T-helper 1 cell treated with Interleukin-12 subunit alpha and Interleukin-12 subunit beta and Interleukin-4 antibody, amounts not matched to agents 30 μg/mL and 1 μg/mL, for 36 hours (primary cell): ENCODE data around the gene PRKD1.

Source experiments
- H3K27ac Mint-ChIP-seq: one replicate; pipeline ENCODE4 v1.8.0; 2021; ENCODE audit warnings: mild to moderate bottlenecking, mixed read lengths
- H3K27me3 Mint-ChIP-seq: one replicate; pipeline ENCODE4 v1.8.0; 2021; ENCODE audit warnings: low read depth, mixed read lengths
- H3K36me3 Mint-ChIP-seq: one replicate; pipeline ENCODE4 v1.8.0; 2021; ENCODE audit warnings: low read depth, mixed read lengths
- H3K4me1 Mint-ChIP-seq: one replicate; pipeline ENCODE4 v1.8.0; 2021; ENCODE audit warnings: low read depth, mixed read lengths
- H3K4me3 Mint-ChIP-seq: one replicate; pipeline ENCODE4 v1.8.0; 2021; ENCODE audit warnings: mild to moderate bottlenecking, moderate library complexity, mixed read lengths
- H3K9me3 Mint-ChIP-seq: one replicate; pipeline ENCODE4 v1.8.0; 2021; ENCODE audit warnings: mixed read lengths

Gene PRKD1

GRCh38 chr14:29927376-29928116 lies at the start of gene PRKD1:
Gene PRKD1, minus strand, starts transcription at chr14:29927847.
- Mint-ChIP-seq H3K27me3 (peaks cover 38% of the 10 kb centered on the region), H3K4me1 (peaks cover 5% of the 10 kb centered on the region), H3K4me3 (peak within 1 kb of the TSS; percentile 74), H3K27ac (peak within 1 kb of the TSS; percentile 18), H3K9me3 (no peaks in the 10 kb centered on the region), H3K36me3 (peaks cover 3% of the 10 kb centered on the region)

- Mint-ChIP-seq H3K27ac (no peak overlapping the region), H3K27me3 (no peaks in the 10 kb centered on the region), H3K4me1 (no peaks in the 10 kb centered on the region), H3K9me3 (peaks cover 38% of the 10 kb centered on the region), H3K36me3 (no peaks in the 10 kb centered on the region), H3K4me3 (no peak overlapping the region)
Measured at GRCh38 chr14:29971101-29971500, 43.5 kb upstream of the PRKD1 start.

GRCh38 chr14:29955087-29955486 lies 27.4 kb upstream of the PRKD1 start:
- H3K4me1 Mint-ChIP-seq: no peaks in the 10 kb centered on the region
- H3K27me3 Mint-ChIP-seq: no peaks in the 10 kb centered on the region
- no peak overlapping the region for H3K4me3 Mint-ChIP-seq
- H3K9me3 Mint-ChIP-seq: peaks cover 28% of the 10 kb centered on the region
- no peaks in the 10 kb centered on the region for H3K36me3 Mint-ChIP-seq
- no peak overlapping the region for H3K27ac Mint-ChIP-seq

- Mint-ChIP-seq H3K36me3 (no peaks in the 10 kb centered on the region), H3K27ac (no peak overlapping the region), H3K9me3 (peaks cover 23% of the 10 kb centered on the region), H3K27me3 (no peaks in the 10 kb centered on the region), H3K4me3 (no peak overlapping the region), H3K4me1 (no peaks in the 10 kb centered on the region)
Measured at GRCh38 chr14:29953501-29953900, 25.9 kb upstream of the PRKD1 start.

DNA sequence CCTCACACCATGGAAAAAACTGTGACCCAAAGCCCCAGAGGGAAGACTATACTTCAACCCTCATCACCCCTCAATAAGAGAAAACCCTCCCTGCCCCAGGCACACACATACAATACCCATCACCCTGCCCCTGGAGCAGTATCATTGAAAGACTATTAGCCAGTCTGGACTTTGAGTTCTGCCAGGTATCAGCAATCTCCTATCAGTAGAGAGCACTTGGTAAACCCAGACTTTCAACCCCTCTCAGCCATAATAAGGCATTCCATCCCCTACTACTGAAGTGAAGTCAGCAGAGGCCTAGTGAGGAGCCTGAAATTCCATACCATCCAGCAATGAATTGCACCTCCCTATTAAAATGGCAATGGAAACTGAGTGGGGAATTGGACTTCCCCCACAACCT lies 16.4 kb upstream of the PRKD1 start:
- no peaks in the 10 kb centered on the region for H3K36me3 Mint-ChIP-seq
- no peaks in the 10 kb centered on the region for H3K4me1 Mint-ChIP-seq
- H3K9me3 Mint-ChIP-seq: peaks cover 20% of the 10 kb centered on the region
- H3K27me3 Mint-ChIP-seq: no peaks in the 10 kb centered on the region
- no peak overlapping the region for H3K4me3 Mint-ChIP-seq
- H3K27ac Mint-ChIP-seq: no peak overlapping the region

GRCh38 chr14:29941401-29941800 lies 13.8 kb upstream of the PRKD1 start:
- Mint-ChIP-seq H3K9me3 (peaks cover 17% of the 10 kb centered on the region), H3K4me1 (no peaks in the 10 kb centered on the region), H3K36me3 (no peaks in the 10 kb centered on the region), H3K27ac (no peak overlapping the region), H3K4me3 (no peak overlapping the region), H3K27me3 (no peaks in the 10 kb centered on the region)

DNA sequence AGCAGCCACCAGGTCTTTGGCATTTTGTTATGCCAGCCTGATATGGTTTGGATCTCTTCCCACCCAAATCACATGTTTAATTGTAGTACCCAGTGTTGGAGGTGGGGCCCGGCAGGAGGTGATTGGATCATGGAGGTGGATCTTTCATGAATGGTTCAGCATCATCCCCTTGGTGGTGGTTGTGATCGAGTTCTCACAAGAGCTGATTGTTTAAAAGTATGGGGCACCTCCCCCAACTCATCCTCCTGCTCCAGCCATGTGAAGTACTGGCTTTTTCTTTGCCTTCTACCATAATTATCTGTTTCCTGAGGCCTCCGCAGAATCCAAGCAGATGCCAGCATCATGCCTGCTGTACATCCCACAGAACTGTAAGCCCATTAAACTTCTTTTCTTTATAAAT lies 12.8 kb upstream of the PRKD1 start:
- Mint-ChIP-seq H3K4me1 (no peaks in the 10 kb centered on the region), H3K9me3 (peaks cover 14% of the 10 kb centered on the region), H3K27ac (no peak overlapping the region), H3K4me3 (no peak overlapping the region), H3K36me3 (no peaks in the 10 kb centered on the region), H3K27me3 (no peaks in the 10 kb centered on the region)

- Mint-ChIP-seq H3K27me3 (no peaks in the 10 kb centered on the region), H3K27ac (no peak overlapping the region), H3K9me3 (no peaks in the 10 kb centered on the region), H3K4me3 (no peak overlapping the region), H3K36me3 (no peaks in the 10 kb centered on the region), H3K4me1 (no peaks in the 10 kb centered on the region)
Measured at GRCh38 chr14:29937116-29937515, 9.5 kb upstream of the PRKD1 start.

GRCh38 chr14:29930283-29930682 lies 2.6 kb upstream of the PRKD1 start:
- Mint-ChIP-seq H3K27ac (no peak overlapping the region), H3K4me3 (no peak overlapping the region), H3K9me3 (no peaks in the 10 kb centered on the region), H3K4me1 (peaks cover 5% of the 10 kb centered on the region), H3K36me3 (peaks cover 3% of the 10 kb centered on the region), H3K27me3 (peaks cover 35% of the 10 kb centered on the region)

DNA sequence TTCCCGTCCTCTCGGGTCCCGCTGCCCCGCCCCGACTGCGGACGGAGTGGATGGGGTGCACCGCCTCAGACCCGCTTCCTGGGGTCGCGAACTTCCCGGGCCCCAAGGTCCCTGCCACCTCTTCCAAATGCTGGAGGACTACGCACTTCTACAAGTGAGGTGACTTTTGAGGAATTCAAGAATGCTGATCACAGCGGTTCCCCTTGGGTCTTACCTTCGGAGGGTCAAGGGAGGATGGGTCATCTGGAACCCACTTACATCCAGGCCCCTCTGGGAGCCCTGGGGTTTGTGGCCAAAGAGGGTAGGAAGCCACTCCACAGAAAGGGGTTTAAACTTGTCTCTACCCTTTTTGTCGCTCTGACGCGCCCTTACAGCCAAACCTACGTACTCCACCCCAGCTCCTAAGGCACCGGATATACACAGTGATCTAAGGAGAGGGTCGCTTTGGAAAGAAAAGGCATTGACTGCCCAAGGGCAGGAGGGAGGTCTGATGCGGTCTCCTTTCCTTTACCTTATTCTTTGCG lies 532 bp upstream of the PRKD1 start:
- peaks cover 3% of the 10 kb centered on the region for H3K36me3 Mint-ChIP-seq
- H3K4me1 Mint-ChIP-seq: peaks cover 5% of the 10 kb centered on the region
- no peak overlapping the region for H3K4me3 Mint-ChIP-seq
- no peak overlapping the region for H3K27ac Mint-ChIP-seq
- H3K27me3 Mint-ChIP-seq: peaks cover 38% of the 10 kb centered on the region
- H3K9me3 Mint-ChIP-seq: no peaks in the 10 kb centered on the region

DNA sequence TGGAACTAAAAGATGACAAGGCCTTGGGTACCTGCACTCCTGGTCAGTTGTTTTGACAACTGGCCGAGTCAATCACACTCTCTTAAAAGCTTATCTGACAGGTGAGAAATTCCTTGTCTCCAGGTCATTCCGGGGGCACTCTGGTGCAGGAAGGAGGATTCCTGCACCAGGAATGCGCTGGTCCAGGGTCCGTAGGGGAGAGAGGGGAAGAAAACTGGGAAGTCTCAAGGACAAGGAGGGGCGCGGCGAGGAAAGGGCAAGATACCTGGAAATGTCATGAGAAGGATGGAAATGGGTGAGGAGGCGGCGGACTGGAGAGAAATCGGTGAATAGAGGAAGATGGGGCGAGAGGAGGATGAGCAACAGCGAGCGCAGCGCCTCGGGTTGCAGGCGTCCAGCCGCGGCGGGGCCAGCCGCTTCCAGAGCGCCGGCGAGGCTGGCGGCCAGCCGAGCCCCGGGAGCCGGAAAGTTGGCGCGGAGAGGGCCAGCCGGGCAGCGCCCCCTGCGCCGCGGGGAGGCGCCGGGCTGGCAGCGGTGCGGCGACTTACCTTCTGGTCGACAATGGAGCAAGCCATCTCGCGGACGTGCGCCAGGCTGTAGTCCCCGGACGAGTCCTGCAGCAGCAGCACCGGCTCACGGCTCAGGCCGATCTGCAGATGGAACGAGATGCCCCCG lies 809 bp downstream of the PRKD1 start:
- H3K27ac Mint-ChIP-seq: peak overlapping the region; percentile 18
- H3K36me3 Mint-ChIP-seq: peaks cover 3% of the 10 kb centered on the region
- H3K27me3 Mint-ChIP-seq: peaks cover 38% of the 10 kb centered on the region
- H3K4me3 Mint-ChIP-seq: peak overlapping the region; percentile 74
- H3K4me1 Mint-ChIP-seq: peaks cover 5% of the 10 kb centered on the region
- no peaks in the 10 kb centered on the region for H3K9me3 Mint-ChIP-seq

GRCh38 chr14:29926228-29926627 lies 1.4 kb downstream of the PRKD1 start:
- H3K27me3 Mint-ChIP-seq: peaks cover 38% of the 10 kb centered on the region
- peaks cover 3% of the 10 kb centered on the region for H3K36me3 Mint-ChIP-seq
- no peaks in the 10 kb centered on the region for H3K9me3 Mint-ChIP-seq
- no peak overlapping the region for H3K27ac Mint-ChIP-seq
- H3K4me1 Mint-ChIP-seq: peaks cover 5% of the 10 kb centered on the region
- H3K4me3 Mint-ChIP-seq: peak overlapping the region; percentile 74

DNA sequence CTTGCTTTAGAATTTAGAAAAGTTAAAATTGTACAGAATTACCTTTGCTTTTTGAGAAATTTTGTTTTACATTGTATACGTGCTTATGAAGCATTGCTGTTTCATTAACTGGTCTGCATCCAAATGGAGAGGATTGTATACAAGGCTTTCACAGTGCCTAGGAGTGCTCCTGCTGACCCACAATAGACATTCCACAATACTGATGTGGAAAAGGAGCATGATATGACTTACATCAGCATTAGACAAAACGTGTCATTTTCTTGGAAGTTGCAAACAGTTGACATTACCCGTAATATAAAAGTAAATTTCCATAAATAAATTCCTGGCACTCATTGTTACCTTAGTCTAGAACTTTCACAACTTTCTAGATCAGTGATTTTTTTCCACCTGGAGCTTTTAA lies 1.9 kb downstream of the PRKD1 start:
- Mint-ChIP-seq H3K36me3 (peaks cover 3% of the 10 kb centered on the region), H3K27me3 (peaks cover 38% of the 10 kb centered on the region), H3K4me3 (no peak overlapping the region), H3K9me3 (no peaks in the 10 kb centered on the region), H3K4me1 (peaks cover 5% of the 10 kb centered on the region), H3K27ac (no peak overlapping the region)

DNA sequence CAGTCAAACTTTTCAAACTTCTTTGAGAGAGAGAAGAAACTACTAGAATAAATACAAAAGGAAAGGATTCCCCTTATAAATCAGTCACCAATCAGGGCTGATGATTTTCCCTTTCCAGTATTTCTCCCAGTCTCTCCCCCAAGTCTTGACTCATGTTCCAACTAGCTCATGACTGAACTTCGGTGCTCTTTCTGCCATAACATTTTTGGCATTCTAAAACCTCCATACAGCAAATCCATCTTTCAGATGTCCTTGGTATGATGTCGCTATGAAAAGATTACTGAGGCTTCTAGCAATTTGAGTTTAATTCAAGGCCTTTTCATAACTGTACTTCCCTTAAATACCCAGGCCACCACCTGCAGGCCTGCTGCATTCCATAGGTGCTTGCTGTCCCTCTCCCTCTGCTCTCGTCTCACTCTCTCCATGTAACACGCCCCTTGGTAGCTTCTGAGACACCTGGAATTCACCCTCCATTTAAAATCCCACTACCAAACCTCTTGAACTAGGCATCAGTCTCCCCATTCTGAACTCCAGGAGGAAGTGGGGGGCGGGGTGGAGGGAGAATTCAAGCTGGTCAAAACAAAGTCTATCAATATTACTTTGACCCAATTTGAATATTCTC lies 2.4 kb downstream of the PRKD1 start:
- Mint-ChIP-seq H3K36me3 (peaks cover 3% of the 10 kb centered on the region), H3K4me3 (no peak overlapping the region), H3K27me3 (peaks cover 38% of the 10 kb centered on the region), H3K9me3 (no peaks in the 10 kb centered on the region), H3K4me1 (peaks cover 5% of the 10 kb centered on the region), H3K27ac (no peak overlapping the region)

DNA sequence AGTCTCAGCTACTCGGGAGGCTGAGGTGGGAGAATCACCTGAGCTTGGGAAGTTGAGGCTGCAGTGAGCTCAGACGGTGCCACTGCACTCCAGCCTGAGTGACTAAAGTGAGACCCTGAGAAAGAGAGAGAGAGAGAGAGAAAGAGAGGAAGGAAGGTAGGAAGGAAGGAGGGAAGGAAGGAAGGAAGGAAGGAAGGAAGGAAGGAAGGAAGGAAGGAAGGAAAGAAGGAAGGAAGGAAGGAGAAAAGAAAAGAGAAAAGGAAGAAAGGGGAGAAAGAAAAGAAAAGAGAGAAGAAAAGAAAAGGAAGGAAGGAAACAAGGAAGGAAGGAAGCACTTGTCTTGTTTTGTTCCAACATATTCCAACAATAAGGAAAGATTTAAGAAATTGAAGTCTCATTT lies 7.8 kb downstream of the PRKD1 start:
- Mint-ChIP-seq H3K27me3 (no peaks in the 10 kb centered on the region), H3K4me1 (no peaks in the 10 kb centered on the region)

More for the DNA sequence above, 7.8 kb downstream of the PRKD1 start:
- Mint-ChIP-seq H3K36me3 (no peaks in the 10 kb centered on the region), H3K9me3 (no peaks in the 10 kb centered on the region), H3K27ac (no peak overlapping the region), H3K4me3 (no peak overlapping the region)
